GM21447 (cell line): Measurements from ENCODE around the gene BBS12.
"Not testable (repeated sequence)": the region's sequence is repeated elsewhere in the genome, so short reads cannot be mapped to it uniquely, and the experiment has no call there.

Source experiments
- ATAC-seq: cut with Tn5 transposase; IDR thresholded peaks from one replicate; pipeline ENCODE4 v1.9.1; 2021; ENCODE audit not compliant: unreplicated experiment

The BBS12 gene

GRCh38 chr4:122764071-122764820, 31.7 kb downstream of the BBS12 start:
- no peak for ATAC-seq

- ATAC-seq: peak; percentile 92
Observed at GRCh38 chr4:122764821-122765215, 32.3 kb downstream of the BBS12 start.

- no peak for ATAC-seq
Observed at GRCh38 chr4:122765692-122766352, 33.3 kb downstream of the BBS12 start.

- ATAC-seq: no peak
Observed at GRCh38 chr4:122766353-122766705, 33.8 kb downstream of the BBS12 start.

GRCh38 chr4:122766950-122767349, 34.4 kb downstream of the BBS12 start:
- ATAC-seq: no peak

- ATAC-seq: no peak
Observed at GRCh38 chr4:122771724-122772123, 39.2 kb downstream of the BBS12 start.

- no peak for ATAC-seq
Observed at GRCh38 chr4:122772311-122772710, 39.8 kb downstream of the BBS12 start.

GRCh38 chr4:122772986-122773385, 40.5 kb downstream of the BBS12 start:
- ATAC-seq: no peak

- no peak for ATAC-seq
Observed at GRCh38 chr4:122775039-122775438, 42.5 kb downstream of the BBS12 start.

GRCh38 chr4:122775987-122776836, 43.7 kb downstream of the BBS12 start:
- ATAC-seq: no peak

- ATAC-seq: no peak
Observed at GRCh38 chr4:122776916-122777315, 44.4 kb downstream of the BBS12 start.

GRCh38 chr4:122777846-122778673, 45.6 kb downstream of the BBS12 start:
- no peak for ATAC-seq

GRCh38 chr4:122781486-122781885, 49.0 kb downstream of the BBS12 start:
- ATAC-seq: no peak

GRCh38 chr4:122783301-122784215, 51.1 kb downstream of the BBS12 start:
- ATAC-seq: no peak

- ATAC-seq: no peak
Observed at GRCh38 chr4:122784261-122784660, 51.8 kb downstream of the BBS12 start.

- no peak for ATAC-seq
Observed at GRCh38 chr4:122785099-122785498, 52.6 kb downstream of the BBS12 start.

GRCh38 chr4:122786296-122786695, 53.8 kb downstream of the BBS12 start:
- not testable (repeated sequence) for ATAC-seq

- ATAC-seq: not testable (repeated sequence)
Observed at GRCh38 chr4:122786920-122787319, 54.4 kb downstream of the BBS12 start.

- ATAC-seq: no peak
Observed at GRCh38 chr4:122787940-122788339, 55.4 kb downstream of the BBS12 start.

GRCh38 chr4:122788935-122789334, 56.4 kb downstream of the BBS12 start:
- ATAC-seq: no peak
